ENCODE data around the gene ALG14.

ALG14 gene

GRCh38 chr1:95018602-95019369 lies 54.0 kb downstream of the ALG14 start:
- Mint-ChIP-seq H3K4me1 (ENCODE audit: low read depth) (no peaks in the 10 kb centered on the region), H3K4me3 (no peak overlapping the region), H3K27me3 (ENCODE audit: low read depth) (no peaks in the 10 kb centered on the region), H3K27ac (no peak overlapping the region), H3K36me3 (ENCODE audit: low read depth) (no peaks in the 10 kb centered on the region), H3K9me3 (no peaks in the 10 kb centered on the region)

GRCh38 chr1:95017775-95018174 lies 55.0 kb downstream of the ALG14 start:
- Mint-ChIP-seq H3K27me3 (ENCODE audit: low read depth) (no peaks in the 10 kb centered on the region), H3K36me3 (ENCODE audit: low read depth) (no peaks in the 10 kb centered on the region), H3K27ac (no peak overlapping the region), H3K4me3 (no peak overlapping the region), H3K4me1 (ENCODE audit: low read depth) (no peaks in the 10 kb centered on the region), H3K9me3 (no peaks in the 10 kb centered on the region)

- Mint-ChIP-seq H3K9me3 (no peaks in the 10 kb centered on the region), H3K27ac (no peak overlapping the region), H3K36me3 (ENCODE audit: low read depth) (no peaks in the 10 kb centered on the region), H3K4me1 (ENCODE audit: low read depth) (no peaks in the 10 kb centered on the region), H3K4me3 (no peak overlapping the region), H3K27me3 (ENCODE audit: low read depth) (no peaks in the 10 kb centered on the region)
Observed at GRCh38 chr1:95015076-95015475, 57.7 kb downstream of the ALG14 start.

GRCh38 chr1:95013950-95014574 lies 58.7 kb downstream of the ALG14 start:
- Mint-ChIP-seq H3K9me3 (no peaks in the 10 kb centered on the region), H3K4me1 (ENCODE audit: low read depth) (no peaks in the 10 kb centered on the region), H3K27ac (no peak overlapping the region), H3K36me3 (ENCODE audit: low read depth) (no peaks in the 10 kb centered on the region), H3K27me3 (ENCODE audit: low read depth) (peaks cover 3% of the 10 kb centered on the region), H3K4me3 (no peak overlapping the region)

GRCh38 chr1:95012389-95012788 lies 60.4 kb downstream of the ALG14 start:
- Mint-ChIP-seq H3K27ac (no peak overlapping the region), H3K36me3 (ENCODE audit: low read depth) (no peaks in the 10 kb centered on the region), H3K27me3 (ENCODE audit: low read depth) (peaks cover 3% of the 10 kb centered on the region)

GRCh38 chr1:95010158-95010557 lies 62.6 kb downstream of the ALG14 start:
- Mint-ChIP-seq H3K9me3 (no peaks in the 10 kb centered on the region), H3K4me1 (ENCODE audit: low read depth) (no peaks in the 10 kb centered on the region), H3K4me3 (no peak overlapping the region), H3K27ac (no peak overlapping the region), H3K36me3 (ENCODE audit: low read depth) (no peaks in the 10 kb centered on the region), H3K27me3 (ENCODE audit: low read depth) (peaks cover 3% of the 10 kb centered on the region)

More at GRCh38 chr1:95012389-95012788, 60.4 kb downstream of the ALG14 start:
- Mint-ChIP-seq H3K4me1 (ENCODE audit: low read depth) (no peaks in the 10 kb centered on the region), H3K9me3 (no peaks in the 10 kb centered on the region), H3K4me3 (no peak overlapping the region)

- Mint-ChIP-seq H3K27ac (no peak overlapping the region), H3K4me1 (ENCODE audit: low read depth) (no peaks in the 10 kb centered on the region), H3K9me3 (no peaks in the 10 kb centered on the region), H3K36me3 (ENCODE audit: low read depth) (no peaks in the 10 kb centered on the region), H3K4me3 (no peak overlapping the region), H3K27me3 (ENCODE audit: low read depth) (peaks cover 3% of the 10 kb centered on the region)
Observed at GRCh38 chr1:95007687-95008086, 65.1 kb downstream of the ALG14 start.

GRCh38 chr1:95006681-95007080 lies 66.1 kb downstream of the ALG14 start:
- no peak overlapping the region for H3K4me3 Mint-ChIP-seq
- H3K36me3 Mint-ChIP-seq (ENCODE audit: low read depth), result no peaks in the 10 kb centered on the region
- H3K4me1 Mint-ChIP-seq (ENCODE audit: low read depth), result no peaks in the 10 kb centered on the region
- peaks cover 3% of the 10 kb centered on the region for H3K27me3 Mint-ChIP-seq (ENCODE audit: low read depth)
- no peaks in the 10 kb centered on the region for H3K9me3 Mint-ChIP-seq
- no peak overlapping the region for H3K27ac Mint-ChIP-seq

- Mint-ChIP-seq H3K27ac (no peak overlapping the region), H3K4me1 (ENCODE audit: low read depth) (no peaks in the 10 kb centered on the region), H3K27me3 (ENCODE audit: low read depth) (peaks cover 3% of the 10 kb centered on the region), H3K4me3 (no peak overlapping the region), H3K36me3 (ENCODE audit: low read depth) (no peaks in the 10 kb centered on the region), H3K9me3 (no peaks in the 10 kb centered on the region)
Observed at GRCh38 chr1:95005584-95005983, 67.2 kb downstream of the ALG14 start.

- H3K9me3 Mint-ChIP-seq, result no peaks in the 10 kb centered on the region
- H3K4me1 Mint-ChIP-seq (ENCODE audit: low read depth), result no peaks in the 10 kb centered on the region
- no peaks in the 10 kb centered on the region for H3K27me3 Mint-ChIP-seq (ENCODE audit: low read depth)
- no peak overlapping the region for H3K4me3 Mint-ChIP-seq
- H3K36me3 Mint-ChIP-seq (ENCODE audit: low read depth), result no peaks in the 10 kb centered on the region
- H3K27ac Mint-ChIP-seq, result no peak overlapping the region
Observed at GRCh38 chr1:95004013-95004412, 68.7 kb downstream of the ALG14 start.

- H3K27ac Mint-ChIP-seq, result no peak overlapping the region
- H3K4me1 Mint-ChIP-seq (ENCODE audit: low read depth), result no peaks in the 10 kb centered on the region
- no peaks in the 10 kb centered on the region for H3K27me3 Mint-ChIP-seq (ENCODE audit: low read depth)
- H3K36me3 Mint-ChIP-seq (ENCODE audit: low read depth), result no peaks in the 10 kb centered on the region
- no peak overlapping the region for H3K4me3 Mint-ChIP-seq
- H3K9me3 Mint-ChIP-seq, result no peaks in the 10 kb centered on the region
Observed at GRCh38 chr1:95003433-95003738, 69.4 kb downstream of the ALG14 start.

GRCh38 chr1:95002540-95003432 lies 70.0 kb downstream of the ALG14 start:
- Mint-ChIP-seq H3K27me3 (ENCODE audit: low read depth) (no peaks in the 10 kb centered on the region), H3K4me1 (ENCODE audit: low read depth) (no peaks in the 10 kb centered on the region), H3K9me3 (no peaks in the 10 kb centered on the region), H3K27ac (no peak overlapping the region), H3K36me3 (ENCODE audit: low read depth) (no peaks in the 10 kb centered on the region), H3K4me3 (no peak overlapping the region)

GRCh38 chr1:95002164-95002539 lies 70.6 kb downstream of the ALG14 start:
- H3K27ac Mint-ChIP-seq, result no peak overlapping the region
- H3K27me3 Mint-ChIP-seq (ENCODE audit: low read depth), result no peaks in the 10 kb centered on the region
- no peak overlapping the region for H3K4me3 Mint-ChIP-seq
- no peaks in the 10 kb centered on the region for H3K4me1 Mint-ChIP-seq (ENCODE audit: low read depth)
- H3K9me3 Mint-ChIP-seq, result no peaks in the 10 kb centered on the region
- no peaks in the 10 kb centered on the region for H3K36me3 Mint-ChIP-seq (ENCODE audit: low read depth)

GRCh38 chr1:94999456-95000131 lies 73.2 kb downstream of the ALG14 start:
- H3K4me1 Mint-ChIP-seq (ENCODE audit: low read depth), result no peaks in the 10 kb centered on the region
- H3K9me3 Mint-ChIP-seq, result no peaks in the 10 kb centered on the region
- no peak overlapping the region for H3K4me3 Mint-ChIP-seq
- H3K36me3 Mint-ChIP-seq (ENCODE audit: low read depth), result no peaks in the 10 kb centered on the region
- H3K27ac Mint-ChIP-seq, result no peak overlapping the region
- H3K27me3 Mint-ChIP-seq (ENCODE audit: low read depth), result no peaks in the 10 kb centered on the region

Measured in T-helper 1 cell treated with Interleukin-12 subunit alpha and Interleukin-12 subunit beta and Interleukin-4 antibody, amounts not matched to agents 30 μg/mL and 1 μg/mL, for 36 hours (primary cell).